Immature natural killer cell (primary cell): ENCODE measurements around the gene GPC6. TPM values are rescaled to one million over a fixed set of nuclear protein-coding genes. Genes with fewer than 3 reads are reported as not detected.
A peak's percentile ranks its signal among the peaks of the same experiment; 100 is the strongest.

Source experiments
- DNase-seq, 3 donors: peaks; one replicate each; pipeline ENCODE4 v3.0.0; 2022; ENCODE audit warnings: mixed read lengths in 1 of 3
- H3K27ac Mint-ChIP-seq, 6 donors: one replicate each; pipeline ENCODE4 v1.8.0; 2020; ENCODE audit warnings: mixed read lengths in 6 of 6, mild to moderate bottlenecking in 5 of 6, inconsistent platforms in 4 of 6, moderate library complexity in 3 of 6
- H3K27me3 Mint-ChIP-seq, 3 donors: one replicate each; pipeline ENCODE4 v1.8.0; 2020 to 2021; ENCODE audit warnings: low read depth in 3 of 3, mild to moderate bottlenecking in 3 of 3, mixed read lengths in 3 of 3, moderate library complexity in 3 of 3, inconsistent platforms in 1 of 3
- H3K36me3 Mint-ChIP-seq, 3 donors: one replicate each; pipeline ENCODE4 v1.8.0; 2020; ENCODE audit warnings: mixed read lengths in 3 of 3, inconsistent platforms in 2 of 3, mild to moderate bottlenecking in 2 of 3
- H3K4me1 Mint-ChIP-seq, 2 donors: one replicate each; pipeline ENCODE4 v1.8.0; 2020; ENCODE audit warnings: inconsistent platforms in 2 of 2, mild to moderate bottlenecking in 2 of 2, mixed read lengths in 2 of 2, moderate library complexity in 1 of 2
- H3K4me3 Mint-ChIP-seq, 5 donors: one replicate each; pipeline ENCODE4 v1.8.0; 2020; ENCODE audit warnings: mild to moderate bottlenecking in 5 of 5, mixed read lengths in 5 of 5, inconsistent platforms in 3 of 5, moderate library complexity in 3 of 5
- H3K9me3 Mint-ChIP-seq, 6 donors: one replicate each; pipeline ENCODE4 v1.8.0; 2020; ENCODE audit warnings: mild to moderate bottlenecking in 6 of 6, mixed read lengths in 6 of 6, inconsistent platforms in 4 of 6, moderate library complexity in 3 of 6
- polyA plus RNA-seq, 3 donors: library from polyadenylated mRNA; unstranded; fragments of 300-500 nt; fragmentation: Illumina TruSeq; gene quantifications; one replicate each; pipeline ENCODE4 v1.2.3, GENCODE V29; 2021

Gene GPC6
- polyA plus RNA-seq, 3 donors from 2014 or later, result not detected

DNA sequence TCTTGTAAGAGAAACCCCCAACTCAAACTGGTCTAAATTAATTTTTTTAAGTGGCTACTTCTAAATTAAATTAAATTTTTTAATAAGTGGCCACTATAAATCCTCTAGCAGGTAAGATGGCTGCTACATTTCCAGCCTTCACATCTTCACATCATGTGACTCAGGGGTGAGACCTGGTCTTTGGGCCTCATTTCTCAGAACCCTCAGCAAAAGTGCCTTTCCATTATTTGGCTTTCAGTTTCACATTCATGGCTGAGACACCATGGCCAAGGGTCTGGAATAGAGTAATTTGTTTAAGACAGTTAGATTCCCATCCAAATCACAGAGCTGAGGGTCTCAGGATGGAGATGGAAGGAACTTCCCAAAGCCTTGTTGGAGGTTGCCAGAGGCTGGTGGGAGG lies 1205.4 kb downstream of the GPC6 start:
- H3K9me3 Mint-ChIP-seq, result no peaks in the 10 kb centered on the region
- no peaks in the 10 kb centered on the region for H3K4me1 Mint-ChIP-seq
- H3K4me3 Mint-ChIP-seq, result no peak overlapping the region
- no peak for DNase-seq
- no peak overlapping the region for H3K27ac Mint-ChIP-seq
- H3K27me3 Mint-ChIP-seq, result no peaks in the 10 kb centered on the region
- H3K36me3 Mint-ChIP-seq, result no peaks in the 10 kb centered on the region

DNA sequence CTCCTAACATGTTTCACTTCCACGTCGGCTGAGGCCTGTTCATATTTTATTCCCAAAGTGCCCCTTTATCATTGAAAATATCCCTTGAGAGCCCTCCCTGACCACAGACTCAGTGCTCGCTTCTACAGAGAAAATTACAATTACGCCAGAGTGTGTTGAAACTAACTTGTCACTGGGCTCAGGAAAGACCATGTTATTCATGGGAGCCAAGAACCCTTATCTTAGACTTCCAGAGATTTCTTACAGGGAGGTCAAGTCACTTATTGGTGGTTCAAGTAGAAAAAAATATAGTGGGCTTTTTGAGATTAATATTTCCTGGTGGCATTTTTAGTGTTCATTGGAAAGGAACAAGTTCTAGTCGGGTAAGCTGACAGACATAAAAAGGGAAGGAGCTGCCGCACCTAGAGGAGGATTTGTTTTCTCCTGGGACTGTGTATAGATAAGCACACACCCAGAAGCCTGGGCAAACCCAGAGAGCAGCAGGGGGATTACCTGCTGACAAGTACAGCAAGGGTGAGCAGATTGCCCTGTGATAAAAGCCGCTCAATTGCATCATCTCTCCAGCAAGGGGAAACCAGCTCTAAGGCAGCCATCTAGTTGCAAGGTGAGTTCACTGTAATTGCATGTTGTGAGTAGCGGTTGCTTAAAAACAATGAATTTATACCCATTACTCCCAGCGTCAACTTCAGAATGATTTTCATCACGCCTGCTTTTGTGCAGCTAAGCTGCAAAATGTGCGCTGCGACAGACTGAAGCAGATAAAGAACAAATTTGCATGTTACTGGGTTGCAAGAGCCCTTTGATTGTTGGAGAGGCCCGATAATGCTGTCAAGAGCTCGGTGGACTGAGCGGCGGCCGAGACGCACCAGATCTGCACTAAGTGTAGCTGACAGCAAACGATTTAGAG lies 1206.7 kb downstream of the GPC6 start:
- Mint-ChIP-seq H3K36me3 (no peaks in the 10 kb centered on the region), H3K4me3 (no peak overlapping the region), H3K4me1 (no peaks in the 10 kb centered on the region), H3K9me3 (no peaks in the 10 kb centered on the region), H3K27ac (no peak overlapping the region), H3K27me3 (peaks cover 0 to 2% (median 0%) of the 10 kb centered on the region in 3 donors)
- DNase-seq, result no peak

DNA sequence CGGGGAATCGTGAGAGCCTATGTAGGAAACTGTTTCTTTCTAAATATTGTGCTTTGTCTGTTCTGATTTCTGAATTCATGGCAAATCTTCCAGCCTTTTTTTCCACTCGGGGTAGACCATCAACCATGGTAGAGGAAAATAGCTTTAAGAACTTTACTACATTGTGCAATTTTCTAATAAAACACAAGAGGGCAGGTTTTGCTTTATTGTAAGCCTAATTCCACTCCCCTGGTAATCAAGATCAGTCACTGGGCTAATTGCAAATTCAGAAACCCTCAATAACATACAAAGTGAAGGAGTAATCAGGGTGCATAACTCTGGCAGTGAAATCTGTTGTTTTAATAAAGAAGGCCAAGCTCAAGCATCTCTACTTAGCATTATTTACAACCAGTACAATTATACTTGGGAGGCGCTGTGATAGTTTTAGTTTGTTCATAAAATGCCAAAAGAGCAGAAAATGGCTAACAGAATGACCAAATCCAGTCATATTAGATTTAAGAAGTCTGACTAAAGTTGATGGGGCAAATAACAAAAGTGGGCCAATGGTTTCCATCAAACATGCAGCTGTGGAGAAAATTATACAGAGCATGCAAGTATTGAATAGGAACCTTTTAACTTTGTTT lies 1209.1 kb downstream of the GPC6 start:
- H3K4me3 Mint-ChIP-seq, result no peak overlapping the region
- no peak overlapping the region for H3K27ac Mint-ChIP-seq
- no peaks in the 10 kb centered on the region for H3K36me3 Mint-ChIP-seq
- peaks cover 0 to 4% (median 2%) of the 10 kb centered on the region in 3 donors for H3K27me3 Mint-ChIP-seq
- no peaks in the 10 kb centered on the region for H3K4me1 Mint-ChIP-seq
- peak; percentile 9 to 25 (median 24) for DNase-seq
- H3K9me3 Mint-ChIP-seq, result no peaks in the 10 kb centered on the region

DNA sequence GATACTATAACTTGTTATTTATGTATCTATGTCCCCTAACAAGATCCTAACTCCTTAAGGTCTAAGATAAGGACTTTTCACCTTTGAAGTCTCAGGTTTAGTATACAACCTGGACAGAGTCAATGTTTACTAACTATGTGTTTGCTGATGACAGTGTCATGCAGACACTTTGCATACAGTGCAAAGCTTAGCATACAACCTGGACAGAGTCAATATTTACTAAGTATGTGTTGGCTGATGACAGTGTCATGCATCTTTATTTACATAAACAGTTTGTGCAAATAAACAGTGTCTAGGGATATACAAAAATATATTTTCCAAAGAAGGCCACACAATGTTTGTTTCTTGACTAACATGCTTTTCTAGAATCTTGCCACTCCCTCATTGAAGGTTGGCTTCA lies 1218.2 kb downstream of the GPC6 start:
- Mint-ChIP-seq H3K36me3 (no peaks in the 10 kb centered on the region), H3K4me3 (no peak overlapping the region), H3K4me1 (no peaks in the 10 kb centered on the region), H3K27me3 (peaks cover 0 to 3% (median 0%) of the 10 kb centered on the region in 3 donors), H3K9me3 (no peaks in the 10 kb centered on the region), H3K27ac (no peak overlapping the region)
- DNase-seq, result no peak

DNA sequence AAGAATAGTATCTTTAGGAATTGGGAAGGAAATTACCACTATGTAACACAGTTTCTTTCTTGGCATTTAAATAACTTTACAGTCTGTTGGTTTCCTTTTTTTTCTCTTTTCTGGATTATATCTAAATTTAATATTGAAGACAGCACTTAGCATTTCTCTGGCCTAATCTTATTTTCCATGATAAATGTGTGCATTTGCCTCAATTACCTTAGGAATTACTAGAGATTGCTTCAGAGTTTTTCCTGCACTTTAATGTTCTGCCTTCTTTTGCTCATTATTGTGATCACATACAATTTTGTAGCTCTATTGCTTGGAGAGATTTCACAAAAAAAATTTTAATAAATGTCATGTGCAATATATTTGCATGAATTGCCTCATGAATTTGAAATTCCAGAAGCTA lies 1227.7 kb downstream of the GPC6 start:
- Mint-ChIP-seq H3K9me3 (peaks cover 0 to 5% (median 0%) of the 10 kb centered on the region in 6 donors), H3K27me3 (peaks cover 0 to 3% (median 1%) of the 10 kb centered on the region in 3 donors), H3K27ac (no peak overlapping the region), H3K4me1 (no peaks in the 10 kb centered on the region), H3K4me3 (no peak overlapping the region), H3K36me3 (no peaks in the 10 kb centered on the region)
- DNase-seq, result no peak

DNA sequence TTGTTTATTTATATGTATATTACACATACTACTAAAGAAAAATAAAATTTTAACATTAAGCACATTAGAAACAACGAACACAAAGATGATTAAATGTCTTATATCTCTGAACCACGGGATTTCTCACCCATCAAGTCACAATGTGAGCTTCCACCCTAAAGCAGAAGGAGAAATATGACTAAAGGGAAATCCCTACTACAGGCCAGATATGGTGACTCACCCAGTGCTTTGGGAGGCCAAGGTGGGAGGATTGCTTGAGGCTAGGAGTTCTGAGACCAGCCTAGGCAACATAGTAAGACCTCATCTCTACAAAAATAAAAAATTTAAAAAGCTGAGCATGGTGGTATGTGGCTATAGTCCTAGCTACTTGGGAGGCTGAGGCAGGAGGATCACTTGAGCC lies 1228.3 kb downstream of the GPC6 start:
- Mint-ChIP-seq H3K4me1 (no peaks in the 10 kb centered on the region), H3K27me3 (peaks cover 0 to 3% (median 1%) of the 10 kb centered on the region in 3 donors), H3K4me3 (no peak overlapping the region), H3K9me3 (peaks cover 0 to 5% (median 0%) of the 10 kb centered on the region in 6 donors), H3K27ac (no peak overlapping the region), H3K36me3 (no peaks in the 10 kb centered on the region)
- no peak for DNase-seq

DNA sequence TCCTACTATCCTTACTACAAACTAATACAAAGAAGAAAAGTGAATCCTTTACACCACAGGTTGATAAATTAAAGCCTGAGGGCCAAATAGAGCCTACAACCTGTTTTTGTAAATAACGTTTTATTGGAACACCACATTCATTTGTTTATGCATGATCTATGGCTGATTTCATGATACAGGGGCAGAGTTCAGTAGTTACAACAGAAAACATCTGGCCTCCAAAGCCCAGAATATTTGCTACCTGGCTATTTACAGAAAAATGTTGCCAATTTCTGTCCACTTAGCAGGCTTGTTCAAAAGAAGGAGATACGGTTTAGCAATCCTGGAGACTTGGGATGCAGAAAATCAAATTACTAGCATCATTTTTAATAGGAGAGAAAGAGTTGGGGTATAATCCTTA lies 1228.8 kb downstream of the GPC6 start:
- Mint-ChIP-seq H3K27me3 (peaks cover 0 to 3% (median 1%) of the 10 kb centered on the region in 3 donors), H3K36me3 (no peaks in the 10 kb centered on the region), H3K4me1 (no peaks in the 10 kb centered on the region), H3K4me3 (no peak overlapping the region), H3K9me3 (peaks cover 0 to 5% (median 0%) of the 10 kb centered on the region in 6 donors), H3K27ac (no peak overlapping the region)
- no peak for DNase-seq
